GM23338 (cell line): ENCODE data around the gene STK32C. TPM values are rescaled to one million over a fixed set of nuclear protein-coding genes. Genes with fewer than 3 reads are reported as not detected.

Source experiments
- ATAC-seq: fragments of 200-7000 bp; cut with Tn5 transposase; 3 replicates; pipeline ENCODE4 v1.9.1; 2020
- DNase-seq: peaks from one replicate; pipeline ENCODE4 v3.0.0-alpha.2; 2015; ENCODE audit warnings: low spot score
- H2AFZ ChIP-seq: fragments of 200-600 bp; sonication (generic); 2 replicates; pipeline ENCODE4 v1.8.0; 2016; ENCODE audit warnings: antibody characterized with exemption, mild to moderate bottlenecking, moderate library complexity
- H3F3A ChIP-seq: fragments of 200-600 bp; sonication (generic); replicated peaks from 2 replicates; pipeline ENCODE4 v1.8.0; 2017; ENCODE audit warnings: antibody characterized with exemption, mixed run types, low read depth
- H3K27ac ChIP-seq: fragments of 200-600 bp; sonication (generic); 2 replicates; pipeline ENCODE4 v1.6.1; 2016; ENCODE audit warnings: low read depth
- H3K27me3 ChIP-seq: fragments of 200-600 bp; sonication (generic); 2 replicates; pipeline ENCODE4 v1.8.0; 2016; ENCODE audit warnings: mild to moderate bottlenecking, mixed run types, moderate library complexity; ENCODE audit not compliant: insufficient read depth
- H3K36me3 ChIP-seq: fragments of 200-600 bp; sonication (generic); 2 replicates; pipeline ENCODE4 v1.8.0; 2016; ENCODE audit warnings: mild to moderate bottlenecking; ENCODE audit not compliant: insufficient read depth
- H3K4me1 ChIP-seq: fragments of 200-600 bp; sonication (generic); 2 replicates; pipeline ENCODE4 v1.8.0; 2016; ENCODE audit warnings: mild to moderate bottlenecking, moderate library complexity; ENCODE audit not compliant: insufficient read depth
- H3K4me2 ChIP-seq: fragments of 200-600 bp; sonication (generic); 2 replicates; pipeline ENCODE4 v1.7.1; 2017; ENCODE audit warnings: mixed run types
- H3K4me3 ChIP-seq: fragments of 200-600 bp; sonication (generic); 2 replicates; pipeline ENCODE4 v1.6.1; 2016; ENCODE audit warnings: mixed run types
- H3K79me2 ChIP-seq: fragments of 200-600 bp; sonication (generic); replicated peaks from 2 replicates; pipeline ENCODE4 v1.8.0; 2017; ENCODE audit warnings: mild to moderate bottlenecking; ENCODE audit not compliant: insufficient read depth
- H3K9me2 ChIP-seq: fragments of 200-600 bp; sonication (generic); 2 replicates; pipeline ENCODE4 v1.8.0; 2017; ENCODE audit not compliant: insufficient read depth
- H4K20me1 ChIP-seq: fragments of 200-600 bp; sonication (generic); replicated peaks from 2 replicates; pipeline ENCODE4 v1.8.0; 2017; ENCODE audit warnings: mild to moderate bottlenecking; ENCODE audit not compliant: insufficient read depth
- H3K27ac Mint-ChIP-seq: 2 replicates; pipeline ENCODE4 v1.8.0; 2020; ENCODE audit warnings: inconsistent platforms, mild to moderate bottlenecking, moderate library complexity, mixed read lengths
- H3K27me3 Mint-ChIP-seq: 3 replicates; pipeline ENCODE4 v1.8.0; 2022; ENCODE audit warnings: low read depth, mild to moderate bottlenecking, moderate library complexity, mixed read lengths, inconsistent platforms; ENCODE audit not compliant: insufficient read depth, poor library complexity
- H3K36me3 Mint-ChIP-seq: 3 replicates; pipeline ENCODE4 v1.8.0; 2021; ENCODE audit warnings: low read depth, mild to moderate bottlenecking, inconsistent platforms, moderate library complexity, mixed read lengths
- H3K4me1 Mint-ChIP-seq: 3 replicates; pipeline ENCODE4 v1.8.0; 2020; ENCODE audit warnings: mild to moderate bottlenecking, inconsistent platforms, mixed read lengths
- H3K4me3 Mint-ChIP-seq: 3 replicates; pipeline ENCODE4 v1.8.0; 2021; ENCODE audit warnings: moderate library complexity, mild to moderate bottlenecking, inconsistent platforms, mixed read lengths
- H3K9me3 Mint-ChIP-seq: 3 replicates; pipeline ENCODE4 v1.8.0; 2020; ENCODE audit warnings: moderate library complexity, mild to moderate bottlenecking, inconsistent platforms, mixed read lengths
- CTCF ChIP-seq, 2 experiments: fragments of 200-600 bp in 1 of 2; sonication (generic) in 1 of 2; conservative IDR thresholded peaks; 2 replicates each; pipeline versions ENCODE4 v1.5.1 to v1.6.1; 2016 to 2017; ENCODE audit warnings: antibody characterized with exemption in 2 of 2, low read depth in 2 of 2, mild to moderate bottlenecking in 2 of 2, moderate library complexity in 1 of 2
- ETS1 ChIP-seq: IDR thresholded peaks from 2 replicates; pipeline ENCODE4 v1.6.1; 2016; ENCODE audit warnings: antibody characterized with exemption
- EZH2 ChIP-seq: fragments of 200-600 bp; sonication (generic); IDR thresholded peaks from one replicate; pipeline ENCODE4 v1.8.0; 2017; ENCODE audit warnings: antibody characterized with exemption, mild to moderate bottlenecking, low read depth; ENCODE audit not compliant: unreplicated experiment
- EZH2phosphoT487 ChIP-seq: fragments of 200-600 bp; sonication (generic); IDR thresholded peaks from one replicate; pipeline ENCODE4 v1.8.1; 2018; ENCODE audit warnings: antibody characterized with exemption; ENCODE audit not compliant: unreplicated experiment
- JUNB ChIP-seq: IDR thresholded peaks from one replicate; pipeline ENCODE4 v1.6.1; 2016; ENCODE audit warnings: antibody characterized with exemption; ENCODE audit not compliant: unreplicated experiment
- REST ChIP-seq: IDR thresholded peaks from one replicate; pipeline ENCODE4 v1.6.1; 2018; ENCODE audit warnings: antibody characterized with exemption; ENCODE audit not compliant: unreplicated experiment
- ZNF114 ChIP-seq: fragments of 250-450 bp; sonication (Bioruptor Pico); IDR thresholded peaks from 2 replicates; pipeline ENCODE4 v1.5.0; 2020; ENCODE audit warnings: mild to moderate bottlenecking, moderate library complexity
- ZNF331 ChIP-seq: fragments of 250-450 bp; sonication (Bioruptor Pico); IDR thresholded peaks from 2 replicates; pipeline ENCODE4 v1.5.0; 2020; ENCODE audit warnings: low read depth, mild to moderate bottlenecking, moderate library complexity
- polyA plus RNA-seq: library from polyadenylated mRNA; unstranded; fragments of >200 nt; fragmentation: Nextera tagmentation; extraction: Ambion mirVana; gene quantifications from 2 replicates; pipeline ENCODE4 v1.2.1, GENCODE V29; 2016
- total RNA-seq: library from RNA; depleted of rRNA; stranded (reverse); fragments of >200 nt; shearing (Covaris generic); gene quantifications from 2 replicates; pipeline ENCODE4 v1.2.3, GENCODE V29; 2014

The STK32C gene
- total and polyA plus RNA-seq, 2 experiments from 2014 or later: 10.2 to 20.5 TPM

- no peaks in the 10 kb centered on the region for H3K4me1 ChIP-seq
- Mint-ChIP-seq H3K36me3 (no peaks in the 10 kb centered on the region), H3K27ac (no peak overlapping the region), H3K4me1 (peaks cover 18% of the 10 kb centered on the region), H3K4me3 (0 out of 3 replicates have a peak overlapping the region, but pooled peaks have one; percentile 40), H3K27me3 (peaks cover 7% of the 10 kb centered on the region), H3K9me3 (no peaks in the 10 kb centered on the region)
- TF ChIP-seq EZH2 (no peak), REST (no peak), ZNF114 (CRISPR knock-in tag) (no peak), ZNF331 (CRISPR knock-in tag) (no peak), CTCF (conservative IDR thresholded peaks at IDR 0.05; ENCODE audit: low read depth in 2 of 2) (peak; percentile 32 to 52; a peak in 3 of 4 replicates)
- peak; percentile 36 for DNase-seq
- H3K27ac ChIP-seq: no peak overlapping the region
- ATAC-seq: peak; percentile 26
- H4K20me1 ChIP-seq: no peaks in the 10 kb centered on the region
- no peak overlapping the region for H3K4me2 ChIP-seq
- H3K36me3 ChIP-seq: no peaks in the 10 kb centered on the region
- H3K27me3 ChIP-seq: no peaks in the 10 kb centered on the region
- no peaks in the 10 kb centered on the region for H3F3A ChIP-seq
- no peak overlapping the region for H3K4me3 ChIP-seq
- H3K79me2 ChIP-seq: no peaks in the 10 kb centered on the region
- H3K9me2 ChIP-seq: no peaks in the 10 kb centered on the region
- H2AFZ ChIP-seq: no peak overlapping the region
Observed at GRCh38 chr10:132252412-132252811, 55.3 kb downstream of the STK32C start.

- H4K20me1 ChIP-seq: no peaks in the 10 kb centered on the region
- no peak overlapping the region for H2AFZ ChIP-seq
- H3K36me3 ChIP-seq: no peaks in the 10 kb centered on the region
- Mint-ChIP-seq H3K36me3 (no peaks in the 10 kb centered on the region), H3K4me1 (peaks cover 18% of the 10 kb centered on the region), H3K27me3 (peaks cover 10% of the 10 kb centered on the region), H3K27ac (no peak overlapping the region), H3K9me3 (no peaks in the 10 kb centered on the region), H3K4me3 (no peak overlapping the region)
- no peaks in the 10 kb centered on the region for H3K9me2 ChIP-seq
- H3K27me3 ChIP-seq: no peaks in the 10 kb centered on the region
- H3K4me3 ChIP-seq: no peak overlapping the region
- H3K79me2 ChIP-seq: no peaks in the 10 kb centered on the region
- no peak for ATAC-seq
- H3F3A ChIP-seq: no peaks in the 10 kb centered on the region
- H3K4me1 ChIP-seq: no peaks in the 10 kb centered on the region
- no peak for DNase-seq
- no peak overlapping the region for H3K4me2 ChIP-seq
- H3K27ac ChIP-seq: no peak overlapping the region
- TF ChIP-seq ETS1 (no peak), JUNB (no peak), ZNF114 (CRISPR knock-in tag) (no peak), EZH2phosphoT487 (no peak), REST (no peak)
Observed at GRCh38 chr10:132251928-132252327, 55.8 kb downstream of the STK32C start.
